Sigmoid colon (tissue), 7 donors: ENCODE measurements around the gene RTN4. TPM values are rescaled to one million over a fixed set of nuclear protein-coding genes. Genes with fewer than 3 reads are reported as not detected.

Source experiments
- DNase-seq: peaks from one replicate; pipeline ENCODE4 v3.0.0-alpha.2; 2019
- H3K27ac ChIP-seq, 4 donors: fragments of 200-600 bp; sonication (generic); one replicate each; pipeline ENCODE4 v1.5.1; 2016 to 2019; ENCODE audit warnings: mild to moderate bottlenecking in 1 of 4
- H3K27me3 ChIP-seq, 3 donors: fragments of 200-600 bp; sonication (generic); one replicate each; pipeline ENCODE4 v1.5.1; 2019; ENCODE audit warnings: mild to moderate bottlenecking in 1 of 3
- H3K36me3 ChIP-seq, 4 donors: fragments of 200-600 bp; sonication (generic); one replicate each; pipeline ENCODE4 v1.5.1; 2016 to 2019
- H3K4me1 ChIP-seq, 4 donors: fragments of 200-600 bp; sonication (generic); one replicate each; pipeline ENCODE4 v1.5.1; 2017 to 2019
- H3K4me3 ChIP-seq, 4 donors: fragments of 200-600 bp; sonication (generic); one replicate each; pipeline ENCODE4 v1.5.1; 2017 to 2019; ENCODE audit warnings: mild to moderate bottlenecking in 2 of 4, moderate library complexity in 1 of 4
- H3K9me3 ChIP-seq, 4 donors: fragments of 200-600 bp in 3 of 4; sonication (generic) in 3 of 4; one replicate each; pipeline versions ENCODE4 v1.5.1 to v1.6.1; 2013 to 2019
- EP300 ChIP-seq, 4 donors: sonication (generic); formaldehyde crosslinking; IDR thresholded peaks; one replicate each; pipeline ENCODE4 v1.6.1; 2017; ENCODE audit warnings: antibody characterized with exemption in 4 of 4
- POLR2A ChIP-seq, 2 donors: fragments of 450-650 bp; IDR thresholded peaks; one replicate each; pipeline ENCODE4 v1.6.1; 2016; ENCODE audit warnings: antibody characterized with exemption in 2 of 2, mild to moderate bottlenecking in 2 of 2, moderate library complexity in 2 of 2
- POLR2AphosphoS5 ChIP-seq, 4 donors: sonication (generic); formaldehyde crosslinking; IDR thresholded peaks; one replicate each; pipeline ENCODE4 v1.6.1; 2017; ENCODE audit warnings: antibody characterized with exemption in 4 of 4
- WGBS, 2 donors: extraction: QIAGEN DNeasy Blood & Tissue Kit; methylation state at CpG; one replicate each; pipeline ENCODE4 v1.1.7; 2013; 5-methylcytosine and 5-hydroxymethylcytosine counted together
- intact Hi-C: fragments of 100-400 bp; cut with DNase I; formaldehyde crosslinking; loops from one replicate; pipeline ENCODE4 v1.15.1; 2023
- polyA plus RNA-seq, 3 donors: library from polyadenylated mRNA; stranded (reverse); fragments of 200-250 nt; gene quantifications; one replicate each; pipeline ENCODE4 v1.2.3, GENCODE V29; 2013
- total RNA-seq, 4 donors: library from RNA; depleted of rRNA; stranded (reverse); fragments of >200 nt; gene quantifications; one replicate each; pipeline ENCODE4 v1.1.0, GENCODE V29; 2016
- TF ChIP-seq, protein P1 (sequence below), 4 experiments: fragments of 450-650 bp in 3 of 4; fragments of 200-600 bp in 1 of 4; IDR thresholded peaks; one replicate each; pipeline ENCODE4 v1.5.1; 2016 to 2019; ENCODE audit warnings: antibody characterized with exemption in 4 of 4, mild to moderate bottlenecking in 3 of 4, moderate library complexity in 2 of 4
- donor health status: healthy with polysubstance abuse.
- donor health status: Bipolar disorder and iron deficiency.
- donor health status: healthy.

The RTN4 gene
- total and polyA plus RNA-seq, 7 donors, result 54.1 to 264 (median 153) TPM

DNA sequence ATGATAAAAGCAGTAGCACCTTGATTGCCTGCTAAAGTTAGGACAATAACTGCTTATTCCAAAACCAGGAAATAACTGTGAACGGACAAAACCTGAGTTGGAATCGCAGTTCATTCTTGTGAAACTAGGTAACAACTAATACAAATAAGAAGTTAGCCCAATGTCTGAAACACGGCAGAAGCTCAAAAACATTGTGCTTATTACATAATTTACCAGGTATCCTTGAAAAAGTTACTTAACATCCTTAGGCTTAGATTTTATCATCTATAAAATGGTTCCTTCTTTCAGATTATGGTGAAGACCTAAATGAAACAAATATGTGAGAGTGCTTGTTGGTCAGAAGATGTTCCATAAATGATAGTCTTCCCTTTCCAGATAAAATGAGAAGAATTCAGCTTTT is 32.4 kb downstream of the RTN4 start:
- intact Hi-C loops, result no loop called here
- no peak for TF ChIP-seq POLR2AphosphoS5 (IDR thresholded peaks at IDR 0.05)
- TF ChIP-seq EP300 (IDR thresholded peaks at IDR 0.05), result no peak
- TF ChIP-seq, protein P1, sequence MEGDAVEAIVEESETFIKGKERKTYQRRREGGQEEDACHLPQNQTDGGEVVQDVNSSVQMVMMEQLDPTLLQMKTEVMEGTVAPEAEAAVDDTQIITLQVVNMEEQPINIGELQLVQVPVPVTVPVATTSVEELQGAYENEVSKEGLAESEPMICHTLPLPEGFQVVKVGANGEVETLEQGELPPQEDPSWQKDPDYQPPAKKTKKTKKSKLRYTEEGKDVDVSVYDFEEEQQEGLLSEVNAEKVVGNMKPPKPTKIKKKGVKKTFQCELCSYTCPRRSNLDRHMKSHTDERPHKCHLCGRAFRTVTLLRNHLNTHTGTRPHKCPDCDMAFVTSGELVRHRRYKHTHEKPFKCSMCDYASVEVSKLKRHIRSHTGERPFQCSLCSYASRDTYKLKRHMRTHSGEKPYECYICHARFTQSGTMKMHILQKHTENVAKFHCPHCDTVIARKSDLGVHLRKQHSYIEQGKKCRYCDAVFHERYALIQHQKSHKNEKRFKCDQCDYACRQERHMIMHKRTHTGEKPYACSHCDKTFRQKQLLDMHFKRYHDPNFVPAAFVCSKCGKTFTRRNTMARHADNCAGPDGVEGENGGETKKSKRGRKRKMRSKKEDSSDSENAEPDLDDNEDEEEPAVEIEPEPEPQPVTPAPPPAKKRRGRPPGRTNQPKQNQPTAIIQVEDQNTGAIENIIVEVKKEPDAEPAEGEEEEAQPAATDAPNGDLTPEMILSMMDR (IDR thresholded peaks at IDR 0.05), result no peak
- TF ChIP-seq POLR2A (IDR thresholded peaks at IDR 0.05), result no peak
- DNase-seq, result no peak
- H3K36me3 ChIP-seq, result no peaks in the 10 kb centered on the region
- peak overlapping the region in 2 of 4 donors; percentile 29 to 32 for H3K27ac ChIP-seq
- H3K9me3 ChIP-seq, result no peaks in the 10 kb centered on the region
- WGBS, 2 donors, result 82 to 90% methylated on average over 3 of the region's 3 CpGs
- no peak overlapping the region for H3K4me3 ChIP-seq
- H3K27me3 ChIP-seq, result no peaks in the 10 kb centered on the region
- H3K4me1 ChIP-seq, result peaks cover 0 to 66% (median 43%) of the 10 kb centered on the region in 4 donors

DNA sequence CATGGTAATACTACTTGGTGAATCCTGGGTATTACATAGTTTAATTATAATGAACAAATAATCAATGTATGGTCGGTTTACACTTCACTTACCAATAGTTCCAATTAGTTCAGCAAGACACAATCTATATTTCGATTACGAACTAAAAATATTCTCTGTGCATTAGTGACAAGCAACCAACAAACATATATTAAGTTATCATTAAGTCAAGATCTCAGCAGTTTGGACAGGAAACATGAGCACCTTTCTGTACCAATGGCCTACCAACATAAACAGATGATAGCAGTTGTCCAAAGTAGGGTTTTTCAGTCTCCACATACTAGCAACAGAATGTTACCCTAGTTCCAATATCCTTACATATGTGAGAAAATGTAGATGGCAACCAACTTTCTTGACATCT is 32.8 kb downstream of the RTN4 start:
- intact Hi-C loops, result no loop called here
- H3K4me3 ChIP-seq, result no peak overlapping the region
- no peak for TF ChIP-seq POLR2A (IDR thresholded peaks at IDR 0.05)
- peak overlapping the region in 1 of 4 donors; percentile 32 for H3K27ac ChIP-seq
- H3K4me1 ChIP-seq, result peaks cover 0 to 67% (median 44%) of the 10 kb centered on the region in 4 donors
- no peak for DNase-seq
- H3K9me3 ChIP-seq, result no peaks in the 10 kb centered on the region
- H3K27me3 ChIP-seq, result no peaks in the 10 kb centered on the region
- H3K36me3 ChIP-seq, result no peaks in the 10 kb centered on the region
- WGBS, 2 donors, result 97 to 98% methylated on average over 3 of the region's 3 CpGs

DNA sequence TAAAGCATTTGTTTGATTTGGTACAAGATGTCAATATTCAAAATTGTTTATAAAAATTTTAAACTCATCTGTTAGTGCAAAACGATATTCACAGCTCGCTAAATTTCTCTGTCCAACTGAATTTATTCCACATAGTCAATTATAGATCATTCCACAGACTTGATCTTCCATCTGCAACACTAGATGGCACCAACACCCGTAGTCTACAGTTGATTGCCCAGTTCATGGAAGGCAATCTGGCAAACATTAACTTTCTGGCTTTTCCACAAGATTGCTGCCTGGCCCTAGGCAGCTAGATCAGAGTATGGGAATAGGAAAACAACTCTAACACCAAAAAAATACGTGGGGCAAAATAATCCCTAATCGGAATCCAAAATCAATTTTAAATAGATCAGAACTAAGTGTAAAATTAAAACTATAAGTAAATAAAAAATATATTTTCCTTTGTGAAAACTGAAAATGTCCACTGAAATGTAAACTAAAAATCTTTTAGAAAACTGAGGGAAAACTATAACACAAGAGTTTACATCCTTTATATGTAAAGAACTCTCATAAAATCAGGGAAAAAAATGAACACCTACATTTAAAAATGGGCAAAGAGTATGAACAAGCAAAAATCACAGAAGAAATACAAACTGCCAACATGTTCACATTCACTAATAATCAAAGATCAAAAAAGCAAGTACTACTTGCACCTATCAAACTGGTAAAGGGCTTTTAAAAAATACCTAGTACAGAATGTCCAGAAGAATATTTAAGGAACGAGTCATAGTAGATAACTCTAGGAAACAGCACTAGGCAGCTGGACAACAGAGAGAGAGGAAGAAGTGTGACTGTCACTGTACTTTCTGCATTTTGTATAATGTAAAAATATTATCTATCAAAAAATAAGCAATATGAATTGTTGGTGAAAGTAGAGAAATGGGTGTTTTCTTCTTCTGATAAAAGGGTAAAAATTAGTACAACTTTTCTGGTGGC is 35.0 kb downstream of the RTN4 start:
- 13 to 58% methylated on average over 6 of the region's 6 CpGs for WGBS, 2 donors
- Histone ChIP-seq H3K27me3 (no peaks in the 10 kb centered on the region), H3K9me3 (no peaks in the 10 kb centered on the region), H3K27ac (peak overlapping the region in 3 of 4 donors; percentile 8 to 42 (median 40)), H3K36me3 (no peaks in the 10 kb centered on the region), H3K4me1 (peaks cover 0 to 81% (median 65%) of the 10 kb centered on the region in 4 donors), H3K4me3 (no peak overlapping the region)
- peak; percentile 69 for DNase-seq
- intact Hi-C loops, result loop anchor here (2.0 to 5.0 kb wide), 3 partner anchors 32 to 162 kb away; no protein-coding TSS in a partner anchor
- TF ChIP-seq EP300 (IDR thresholded peaks at IDR 0.05) (no peak), POLR2AphosphoS5 (IDR thresholded peaks at IDR 0.05) (peak in 3 of 4 donors; percentile 32 to 72 (median 71)), POLR2A (IDR thresholded peaks at IDR 0.05) (no peak)
- TF ChIP-seq, protein P1 (IDR thresholded peaks at IDR 0.05), result peak; percentile 57 to 62 (median 61)

DNA sequence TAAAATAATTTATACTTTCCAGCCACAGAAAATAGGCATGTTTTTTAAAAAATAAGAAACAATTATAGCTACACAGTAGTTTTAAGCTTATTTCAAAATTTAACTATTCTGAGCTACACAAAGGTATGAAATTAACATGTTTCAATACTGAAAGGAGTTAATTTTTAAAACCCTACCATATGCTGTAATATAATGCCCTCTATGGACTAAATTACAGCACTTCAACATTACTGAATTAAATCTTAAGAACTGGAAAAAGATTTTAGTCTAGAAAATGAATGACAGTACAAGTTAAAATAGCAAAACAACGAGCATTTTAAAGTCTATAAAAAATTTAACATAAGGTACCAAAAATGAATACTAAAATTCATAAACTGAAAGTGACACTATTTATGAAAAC is 36.3 kb downstream of the RTN4 start:
- no peak for TF ChIP-seq EP300 (IDR thresholded peaks at IDR 0.05)
- TF ChIP-seq, protein P1 (IDR thresholded peaks at IDR 0.05), result no peak
- no peak for TF ChIP-seq POLR2A (IDR thresholded peaks at IDR 0.05)
- no peak for TF ChIP-seq POLR2AphosphoS5 (IDR thresholded peaks at IDR 0.05)
- intact Hi-C loops, result loop anchor here (2.0 to 5.0 kb wide), 3 partner anchors 33 to 163 kb away; no protein-coding TSS in a partner anchor
- H3K4me3 ChIP-seq, result no peak overlapping the region

More for the DNA sequence above, 36.3 kb downstream of the RTN4 start:
- no peak for DNase-seq
- 22 to 56% methylated on average over 1 of the region's 1 CpG for whole genome bisulfite sequencing, 2 donors
- Histone ChIP-seq H3K9me3 (no peaks in the 10 kb centered on the region), H3K27ac (peak overlapping the region in 3 of 4 donors; percentile 19 to 74 (median 73)), H3K4me1 (peaks cover 0 to 89% (median 76%) of the 10 kb centered on the region in 4 donors), H3K27me3 (no peaks in the 10 kb centered on the region), H3K36me3 (no peaks in the 10 kb centered on the region)
